Dendritic cell treated with granulocyte-macrophage colony-stimulating factor and Interleukin-4, amounts not matched to agents 40 ng/mL and 50 ng/mL, for 4 days (primary cell): Measurements from ENCODE around the gene MRPS10.

Source experiments
- H3K27ac Mint-ChIP-seq: one replicate; pipeline ENCODE4 v1.8.0; 2022; ENCODE audit warnings: mild to moderate bottlenecking, mixed read lengths
- H3K27me3 Mint-ChIP-seq: one replicate; pipeline ENCODE4 v1.8.0; 2022; ENCODE audit warnings: mild to moderate bottlenecking, mixed read lengths
- H3K36me3 Mint-ChIP-seq: one replicate; pipeline ENCODE4 v1.8.0; 2022; ENCODE audit warnings: low read depth, mixed read lengths
- H3K4me1 Mint-ChIP-seq: one replicate; pipeline ENCODE4 v1.8.0; 2022; ENCODE audit warnings: low read depth, mixed read lengths
- H3K4me3 Mint-ChIP-seq: one replicate; pipeline ENCODE4 v1.8.0; 2022; ENCODE audit warnings: mild to moderate bottlenecking, moderate library complexity, mixed read lengths
- H3K9me3 Mint-ChIP-seq: one replicate; pipeline ENCODE4 v1.8.0; 2022; ENCODE audit warnings: mixed read lengths
- intact Hi-C: fragments of 100-400 bp; cut with micrococcal nuclease; formaldehyde crosslinking; loops from one replicate; pipeline ENCODE4 v1.15.0; 2022

MRPS10 gene

GRCh38 chr6:42217519-42218367 lies at the start of gene MRPS10:
MRPS10 (minus strand) TSS chr6:42217861; CDS start chr6:42217849, 12 bp downstream.
- intact Hi-C loops, result loop anchor here (2.0 to 5.0 kb wide), 2 partner anchors 345 to 795 kb away; partner anchors contain the start of genes KLHDC3 and MEA1
- Mint-ChIP-seq H3K4me1 (peaks cover 16% of the 10 kb centered on the region), H3K27ac (peak within 1 kb of the TSS; percentile 93), H3K4me3 (peak within 1 kb of the TSS; percentile 89), H3K27me3 (no peaks in the 10 kb centered on the region), H3K9me3 (no peaks in the 10 kb centered on the region), H3K36me3 (peaks cover 25% of the 10 kb centered on the region)

- no peaks in the 10 kb centered on the region for H3K27me3 Mint-ChIP-seq
- H3K9me3 Mint-ChIP-seq, result no peaks in the 10 kb centered on the region
- intact Hi-C loops, result no loop called here
- peaks cover 9% of the 10 kb centered on the region for H3K4me1 Mint-ChIP-seq
- peaks cover 85% of the 10 kb centered on the region for H3K36me3 Mint-ChIP-seq
- no peak overlapping the region for H3K27ac Mint-ChIP-seq
- no peak overlapping the region for H3K4me3 Mint-ChIP-seq
Measured at GRCh38 chr6:42266538-42266937, 48.9 kb upstream of the MRPS10 start.

- Mint-ChIP-seq H3K4me1 (peaks cover 11% of the 10 kb centered on the region), H3K27me3 (no peaks in the 10 kb centered on the region), H3K27ac (no peak overlapping the region), H3K4me3 (no peak overlapping the region), H3K9me3 (no peaks in the 10 kb centered on the region), H3K36me3 (peaks cover 93% of the 10 kb centered on the region)
- intact Hi-C loops, result loop anchor here (5.0 kb wide), 2 partner anchors 187 to 282 kb away; partner anchors contain the start of gene TRERF1
Measured at GRCh38 chr6:42264852-42265390, 47.3 kb upstream of the MRPS10 start.

GRCh38 chr6:42264162-42264851 lies 46.6 kb upstream of the MRPS10 start:
- Mint-ChIP-seq H3K4me3 (no peak overlapping the region), H3K27me3 (no peaks in the 10 kb centered on the region), H3K27ac (no peak overlapping the region), H3K4me1 (peaks cover 11% of the 10 kb centered on the region), H3K36me3 (peaks cover 93% of the 10 kb centered on the region), H3K9me3 (no peaks in the 10 kb centered on the region)
- intact Hi-C loops, result loop anchor here (5.0 kb wide), 2 partner anchors 188 to 283 kb away; partner anchors contain the start of gene TRERF1

- no peak overlapping the region for H3K27ac Mint-ChIP-seq
- peaks cover 93% of the 10 kb centered on the region for H3K36me3 Mint-ChIP-seq
- peaks cover 11% of the 10 kb centered on the region for H3K4me1 Mint-ChIP-seq
- H3K9me3 Mint-ChIP-seq, result no peaks in the 10 kb centered on the region
- no peak overlapping the region for H3K4me3 Mint-ChIP-seq
- no peaks in the 10 kb centered on the region for H3K27me3 Mint-ChIP-seq
- intact Hi-C loops, result loop anchor here (5.0 kb wide), 2 partner anchors 189 to 284 kb away; partner anchors contain the start of gene TRERF1
Measured at GRCh38 chr6:42263165-42263728, 45.6 kb upstream of the MRPS10 start.

- Mint-ChIP-seq H3K36me3 (peaks cover 94% of the 10 kb centered on the region), H3K27ac (no peak overlapping the region), H3K4me1 (peaks cover 11% of the 10 kb centered on the region), H3K9me3 (no peaks in the 10 kb centered on the region), H3K27me3 (no peaks in the 10 kb centered on the region), H3K4me3 (no peak overlapping the region)
- intact Hi-C loops, result loop anchor here (5.0 kb wide), 2 partner anchors 191 to 286 kb away; partner anchors contain the start of gene TRERF1
Measured at GRCh38 chr6:42260972-42261371, 43.3 kb upstream of the MRPS10 start.

- Mint-ChIP-seq H3K4me3 (no peak overlapping the region), H3K27ac (no peak overlapping the region), H3K4me1 (peaks cover 11% of the 10 kb centered on the region), H3K27me3 (no peaks in the 10 kb centered on the region), H3K9me3 (no peaks in the 10 kb centered on the region), H3K36me3 (peaks cover 94% of the 10 kb centered on the region)
- intact Hi-C loops, result loop anchor here (5.0 kb wide), 2 partner anchors 192 to 287 kb away; partner anchors contain the start of gene TRERF1
Measured at GRCh38 chr6:42260396-42260888, 42.8 kb upstream of the MRPS10 start.

- Mint-ChIP-seq H3K4me1 (peaks cover 11% of the 10 kb centered on the region), H3K27ac (no peak overlapping the region), H3K36me3 (peaks cover 97% of the 10 kb centered on the region), H3K4me3 (no peak overlapping the region), H3K9me3 (no peaks in the 10 kb centered on the region), H3K27me3 (no peaks in the 10 kb centered on the region)
- intact Hi-C loops, result loop anchor here (5.0 kb wide), 2 partner anchors 192 to 287 kb away; partner anchors contain the start of gene TRERF1
Measured at GRCh38 chr6:42259841-42260395, 42.3 kb upstream of the MRPS10 start.

- Mint-ChIP-seq H3K9me3 (no peaks in the 10 kb centered on the region), H3K4me3 (no peak overlapping the region), H3K27ac (no peak overlapping the region), H3K36me3 (peaks cover 97% of the 10 kb centered on the region), H3K4me1 (peaks cover 11% of the 10 kb centered on the region), H3K27me3 (no peaks in the 10 kb centered on the region)
- intact Hi-C loops, result no loop called here
Measured at GRCh38 chr6:42259286-42259685, 41.6 kb upstream of the MRPS10 start.

- Mint-ChIP-seq H3K27me3 (no peaks in the 10 kb centered on the region), H3K4me1 (peaks cover 25% of the 10 kb centered on the region), H3K4me3 (no peak overlapping the region), H3K36me3 (peaks cover 100% of the 10 kb centered on the region), H3K9me3 (no peaks in the 10 kb centered on the region), H3K27ac (no peak overlapping the region)
- intact Hi-C loops, result no loop called here
Measured at GRCh38 chr6:42257614-42258013, 40.0 kb upstream of the MRPS10 start.

- no peaks in the 10 kb centered on the region for H3K9me3 Mint-ChIP-seq
- H3K4me3 Mint-ChIP-seq, result no peak overlapping the region
- intact Hi-C loops, result no loop called here
- H3K27ac Mint-ChIP-seq, result no peak overlapping the region
- peaks cover 100% of the 10 kb centered on the region for H3K36me3 Mint-ChIP-seq
- no peaks in the 10 kb centered on the region for H3K27me3 Mint-ChIP-seq
- peaks cover 26% of the 10 kb centered on the region for H3K4me1 Mint-ChIP-seq
Measured at GRCh38 chr6:42257063-42257462, 39.4 kb upstream of the MRPS10 start.

GRCh38 chr6:42255050-42255449 lies 37.4 kb upstream of the MRPS10 start:
- Mint-ChIP-seq H3K36me3 (peaks cover 100% of the 10 kb centered on the region), H3K9me3 (no peaks in the 10 kb centered on the region), H3K27ac (no peak overlapping the region), H3K4me1 (peaks cover 23% of the 10 kb centered on the region), H3K4me3 (no peak overlapping the region), H3K27me3 (no peaks in the 10 kb centered on the region)
- intact Hi-C loops, result no loop called here

- no peak overlapping the region for H3K4me3 Mint-ChIP-seq
- H3K4me1 Mint-ChIP-seq, result peaks cover 23% of the 10 kb centered on the region
- intact Hi-C loops, result no loop called here
- no peaks in the 10 kb centered on the region for H3K9me3 Mint-ChIP-seq
- H3K27me3 Mint-ChIP-seq, result no peaks in the 10 kb centered on the region
- peaks cover 99% of the 10 kb centered on the region for H3K36me3 Mint-ChIP-seq
- no peak overlapping the region for H3K27ac Mint-ChIP-seq
Measured at GRCh38 chr6:42254505-42254904, 36.8 kb upstream of the MRPS10 start.
